ENCODE measurements around the gene ARPC1B. TPM values are rescaled to one million over a fixed set of nuclear protein-coding genes. Genes with fewer than 3 reads are reported as not detected.

The ARPC1B gene
- total and polyA plus RNA-seq, 2 of the 8 experiments (the other 6 are each of a cell fraction or from before 2014, with no cell fraction given) = 64.5 to 115 TPM

GRCh38 chr7:99392659-99393354 is 18.3 kb downstream of the ARPC1B start (continued):
- TF ChIP-seq YY1 (IDR thresholded peaks at IDR 0.05; ENCODE audit: low read depth, low read length) = no peak
- TF ChIP-seq SUZ12 (IDR thresholded peaks at IDR 0.05; ENCODE audit: low read length) = no peak
- no peak for TF ChIP-seq CBX5 (IDR thresholded peaks at IDR 0.05; ENCODE audit: low read depth, low read length)
- TF ChIP-seq SP2 (IDR thresholded peaks at IDR 0.05; ENCODE audit: low read length) = no peak
- TF ChIP-seq KDM1A (IDR thresholded peaks at IDR 0.05; ENCODE audit: borderline replicate concordance, low read length) = no peak
- no peak for TF ChIP-seq GABPA (IDR thresholded peaks at IDR 0.05; ENCODE audit: borderline replicate concordance, insufficient read depth, low read length)
- no peak; the same call in none of the 2 replicates for TF ChIP-seq CREB1 (IDR thresholded peaks at IDR 0.05)
- no peak for TF ChIP-seq SAP30 (IDR thresholded peaks at IDR 0.05; ENCODE audit: insufficient read depth, insufficient replicate concordance, low read length)
- TF ChIP-seq ATF3 (IDR thresholded peaks at IDR 0.05; ENCODE audit: insufficient read depth, low read depth, low read length) = no peak
- TF ChIP-seq EP300 (IDR thresholded peaks at IDR 0.05; ENCODE audit: borderline replicate concordance in 1 of 2, low read depth in 2 of 2, low read length in 2 of 2) = no peak
- no peak for TF ChIP-seq FOSL1 (IDR thresholded peaks at IDR 0.05; ENCODE audit: insufficient read depth, low read depth, low read length)
- TF ChIP-seq SRF (IDR thresholded peaks at IDR 0.05; ENCODE audit: low read depth, low read length) = no peak
- no peak for TF ChIP-seq CBX8 (IDR thresholded peaks at IDR 0.05; ENCODE audit: borderline replicate concordance, low read depth, low read length)
- no peak for TF ChIP-seq POU5F1 (IDR thresholded peaks at IDR 0.05; ENCODE audit: low read depth, low read length)
- no peak for TF ChIP-seq CHD1 (IDR thresholded peaks at IDR 0.05; ENCODE audit: low read depth, low read length)
- peak; percentile 87 for TF ChIP-seq ASH2L (IDR thresholded peaks at IDR 0.05; ENCODE audit: low read length)
- TF ChIP-seq MAFK (IDR thresholded peaks at IDR 0.05; ENCODE audit: low read depth, low read length) = no peak
- no peak for TF ChIP-seq CHD2 (IDR thresholded peaks at IDR 0.05; ENCODE audit: low read length)
- TF ChIP-seq NANOG (IDR thresholded peaks at IDR 0.05; ENCODE audit: insufficient read depth, low read depth, low read length, poor library complexity, severe bottlenecking) = no peak
- no peak for TF ChIP-seq SP1 (IDR thresholded peaks at IDR 0.05; ENCODE audit: low read depth, low read length)
- TF ChIP-seq HDAC2 (IDR thresholded peaks at IDR 0.05; ENCODE audit: borderline replicate concordance in 1 of 2, low read depth in 2 of 2, low read length in 2 of 2) = no peak
- no peak for TF ChIP-seq RFX5 (IDR thresholded peaks at IDR 0.05; ENCODE audit: borderline replicate concordance, low read depth, low read length)
- TF ChIP-seq EGR1 (IDR thresholded peaks at IDR 0.05; ENCODE audit: borderline replicate concordance, low read depth, low read length) = no peak
- no peak for TF ChIP-seq RNF2 (IDR thresholded peaks at IDR 0.05; ENCODE audit: borderline replicate concordance, low read depth, low read length, missing control alignments, poor library complexity, severe bottlenecking)

Measured in H1 (cell line).